Activated naive CD8-positive, alpha-beta T cell treated with anti-CD3 and anti-CD28 coated beads for 36 hours (primary cell): ENCODE data around the gene METTL25B. TPM values are rescaled to one million over a fixed set of nuclear protein-coding genes. Genes with fewer than 3 reads are reported as not detected.

ENCODE experiments used
- DNase-seq: peaks from one replicate; pipeline ENCODE4 v3.0.0; 2021
- H3K27ac Mint-ChIP-seq: one replicate; pipeline ENCODE4 v1.8.0; 2022; ENCODE audit warnings: mild to moderate bottlenecking, moderate library complexity, mixed read lengths
- H3K27me3 Mint-ChIP-seq: one replicate; pipeline ENCODE4 v1.8.0; 2022; ENCODE audit warnings: mild to moderate bottlenecking, mixed read lengths
- H3K36me3 Mint-ChIP-seq: one replicate; pipeline ENCODE4 v1.8.0; 2021; ENCODE audit warnings: mild to moderate bottlenecking, mixed read lengths
- H3K4me1 Mint-ChIP-seq: one replicate; pipeline ENCODE4 v1.8.0; 2021; ENCODE audit warnings: mixed read lengths
- H3K4me3 Mint-ChIP-seq: one replicate; pipeline ENCODE4 v1.8.0; 2022; ENCODE audit warnings: mild to moderate bottlenecking, moderate library complexity, mixed read lengths
- H3K9me3 Mint-ChIP-seq: one replicate; pipeline ENCODE4 v1.8.0; 2022; ENCODE audit warnings: mixed read lengths
- total RNA-seq, 2 experiments: library from RNA; stranded (reverse); gene quantifications; one replicate each; pipeline ENCODE4 v1.2.3, GENCODE V29; 2021

The METTL25B gene
- total RNA-seq, 2 experiments from 2014 or later, result 24.4 to 24.9 TPM

- Mint-ChIP-seq H3K4me3 (peak overlapping the region; percentile 29), H3K27me3 (peaks cover 26% of the 10 kb centered on the region), H3K4me1 (peaks cover 25% of the 10 kb centered on the region), H3K27ac (no peak overlapping the region), H3K9me3 (no peaks in the 10 kb centered on the region), H3K36me3 (no peaks in the 10 kb centered on the region)
- DNase-seq, result no peak
Observed at GRCh38 chr1:156707417-156708217, 20.7 kb upstream of the METTL25B start.

GRCh38 chr1:156708218-156708661, 20.0 kb upstream of the METTL25B start:
- DNase-seq, result no peak
- no peaks in the 10 kb centered on the region for H3K9me3 Mint-ChIP-seq
- peaks cover 20% of the 10 kb centered on the region for H3K27me3 Mint-ChIP-seq
- peaks cover 25% of the 10 kb centered on the region for H3K4me1 Mint-ChIP-seq
- H3K27ac Mint-ChIP-seq, result no peak overlapping the region
- no peak overlapping the region for H3K4me3 Mint-ChIP-seq
- H3K36me3 Mint-ChIP-seq, result no peaks in the 10 kb centered on the region

- peaks cover 15% of the 10 kb centered on the region for H3K27me3 Mint-ChIP-seq
- no peaks in the 10 kb centered on the region for H3K9me3 Mint-ChIP-seq
- H3K27ac Mint-ChIP-seq, result no peak overlapping the region
Observed at GRCh38 chr1:156709031-156709430, 19.2 kb upstream of the METTL25B start.

GRCh38 chr1:156709757-156710489, 18.3 kb upstream of the METTL25B start:
- no peak for DNase-seq
- Mint-ChIP-seq H3K4me3 (no peak overlapping the region), H3K27me3 (peaks cover 7% of the 10 kb centered on the region), H3K36me3 (no peaks in the 10 kb centered on the region), H3K27ac (no peak overlapping the region), H3K4me1 (peaks cover 21% of the 10 kb centered on the region), H3K9me3 (no peaks in the 10 kb centered on the region)

More at GRCh38 chr1:156709031-156709430, 19.2 kb upstream of the METTL25B start:
- no peaks in the 10 kb centered on the region for H3K36me3 Mint-ChIP-seq
- no peak overlapping the region for H3K4me3 Mint-ChIP-seq
- DNase-seq, result no peak
- H3K4me1 Mint-ChIP-seq, result peaks cover 25% of the 10 kb centered on the region

GRCh38 chr1:156711011-156711817, 17.1 kb upstream of the METTL25B start:
- DNase-seq, result no peak
- Mint-ChIP-seq H3K27me3 (peaks cover 4% of the 10 kb centered on the region), H3K4me3 (no peak overlapping the region), H3K27ac (no peak overlapping the region), H3K4me1 (peaks cover 11% of the 10 kb centered on the region), H3K36me3 (no peaks in the 10 kb centered on the region), H3K9me3 (no peaks in the 10 kb centered on the region)

GRCh38 chr1:156712626-156713025, 15.6 kb upstream of the METTL25B start:
- Mint-ChIP-seq H3K4me1 (peaks cover under 1% of the 10 kb centered on the region), H3K4me3 (no peak overlapping the region), H3K27me3 (no peaks in the 10 kb centered on the region), H3K9me3 (no peaks in the 10 kb centered on the region), H3K36me3 (peaks cover 3% of the 10 kb centered on the region), H3K27ac (no peak overlapping the region)
- DNase-seq, result no peak

GRCh38 chr1:156714830-156715229, 13.4 kb upstream of the METTL25B start:
- Mint-ChIP-seq H3K4me1 (no peaks in the 10 kb centered on the region), H3K4me3 (no peak overlapping the region), H3K36me3 (peaks cover 5% of the 10 kb centered on the region), H3K27ac (no peak overlapping the region), H3K9me3 (no peaks in the 10 kb centered on the region), H3K27me3 (no peaks in the 10 kb centered on the region)
- DNase-seq, result no peak

GRCh38 chr1:156717351-156717750, 10.9 kb upstream of the METTL25B start:
- H3K4me3 Mint-ChIP-seq, result no peak overlapping the region
- H3K27ac Mint-ChIP-seq, result no peak overlapping the region
- peaks cover 4% of the 10 kb centered on the region for H3K4me1 Mint-ChIP-seq
- peaks cover 14% of the 10 kb centered on the region for H3K36me3 Mint-ChIP-seq
- H3K27me3 Mint-ChIP-seq, result no peaks in the 10 kb centered on the region
- DNase-seq, result no peak
- H3K9me3 Mint-ChIP-seq, result no peaks in the 10 kb centered on the region

- Mint-ChIP-seq H3K27me3 (no peaks in the 10 kb centered on the region), H3K36me3 (peaks cover 33% of the 10 kb centered on the region)
Observed at GRCh38 chr1:156721131-156721530, 7.1 kb upstream of the METTL25B start.

GRCh38 chr1:156721535-156721934, 6.7 kb upstream of the METTL25B start:
- H3K9me3 Mint-ChIP-seq, result no peaks in the 10 kb centered on the region
- H3K27ac Mint-ChIP-seq, result peak overlapping the region; percentile 56
- no peak overlapping the region for H3K4me3 Mint-ChIP-seq
- H3K4me1 Mint-ChIP-seq, result peaks cover 24% of the 10 kb centered on the region
- no peak for DNase-seq
- H3K27me3 Mint-ChIP-seq, result no peaks in the 10 kb centered on the region
- peaks cover 33% of the 10 kb centered on the region for H3K36me3 Mint-ChIP-seq

More at GRCh38 chr1:156721131-156721530, 7.1 kb upstream of the METTL25B start:
- Mint-ChIP-seq H3K4me3 (no peak overlapping the region), H3K4me1 (peaks cover 24% of the 10 kb centered on the region), H3K9me3 (no peaks in the 10 kb centered on the region), H3K27ac (peak overlapping the region; percentile 56)
- no peak for DNase-seq

- Mint-ChIP-seq H3K27me3 (no peaks in the 10 kb centered on the region), H3K9me3 (no peaks in the 10 kb centered on the region), H3K4me1 (peaks cover 33% of the 10 kb centered on the region), H3K27ac (no peak overlapping the region), H3K4me3 (no peak overlapping the region), H3K36me3 (peaks cover 36% of the 10 kb centered on the region)
- DNase-seq, result peak; percentile 81
Observed at GRCh38 chr1:156725683-156726280, 2.5 kb upstream of the METTL25B start.

- peaks cover 30% of the 10 kb centered on the region for H3K4me1 Mint-ChIP-seq
- H3K27ac Mint-ChIP-seq, result no peak overlapping the region
- no peaks in the 10 kb centered on the region for H3K9me3 Mint-ChIP-seq
- H3K4me3 Mint-ChIP-seq, result no peak overlapping the region
- peak; percentile 52 for DNase-seq
- H3K27me3 Mint-ChIP-seq, result no peaks in the 10 kb centered on the region
- peaks cover 31% of the 10 kb centered on the region for H3K36me3 Mint-ChIP-seq
Observed at GRCh38 chr1:156726549-156727226, 1.6 kb upstream of the METTL25B start.

- no peaks in the 10 kb centered on the region for H3K27me3 Mint-ChIP-seq
- DNase-seq, result no peak
- no peak overlapping the region for H3K27ac Mint-ChIP-seq
- H3K36me3 Mint-ChIP-seq, result peaks cover 30% of the 10 kb centered on the region
- no peaks in the 10 kb centered on the region for H3K9me3 Mint-ChIP-seq
- no peak overlapping the region for H3K4me3 Mint-ChIP-seq
- peaks cover 30% of the 10 kb centered on the region for H3K4me1 Mint-ChIP-seq
Observed at GRCh38 chr1:156727492-156727891, 777 bp upstream of the METTL25B start.
